ENCODE measurements around the gene SLC1A5.

The SLC1A5 gene

GRCh38 chr19:46745030-46745429 is 43.4 kb downstream of the SLC1A5 start:
- in situ Hi-C loops (cut with MboI; ENCODE audit: low sequenced_read_pairs), result no loop called here

- in situ Hi-C loops (cut with MboI; ENCODE audit: low sequenced_read_pairs), result no loop called here
These were observed 44.2 kb downstream of the SLC1A5 start for GRCh38 chr19:46744005-46744691.

GRCh38 chr19:46742926-46743480 is 45.4 kb downstream of the SLC1A5 start:
- in situ Hi-C loops (cut with MboI; ENCODE audit: low sequenced_read_pairs), result no loop called here

- in situ Hi-C loops (cut with MboI; ENCODE audit: low sequenced_read_pairs), result no loop called here
These were observed 46.9 kb downstream of the SLC1A5 start for GRCh38 chr19:46741447-46741846.

GRCh38 chr19:46739290-46739771 is 49.1 kb downstream of the SLC1A5 start:
- in situ Hi-C loops (cut with MboI; ENCODE audit: low sequenced_read_pairs), result no loop called here

GRCh38 chr19:46737761-46738171 is 50.6 kb downstream of the SLC1A5 start:
- in situ Hi-C loops (cut with MboI; ENCODE audit: low sequenced_read_pairs), result no loop called here

GRCh38 chr19:46737298-46737654 is 51.1 kb downstream of the SLC1A5 start:
- in situ Hi-C loops (cut with MboI; ENCODE audit: low sequenced_read_pairs), result no loop called here

GRCh38 chr19:46736531-46737297 is 51.7 kb downstream of the SLC1A5 start:
- in situ Hi-C loops (cut with MboI; ENCODE audit: low sequenced_read_pairs), result no loop called here

GRCh38 chr19:46733690-46734292 is 54.6 kb downstream of the SLC1A5 start:
- in situ Hi-C loops (cut with MboI; ENCODE audit: low sequenced_read_pairs), result no loop called here

- in situ Hi-C loops (cut with MboI; ENCODE audit: low sequenced_read_pairs), result no loop called here
These were observed 55.3 kb downstream of the SLC1A5 start for GRCh38 chr19:46732966-46733689.

- in situ Hi-C loops (cut with MboI; ENCODE audit: low sequenced_read_pairs), result no loop called here
These were observed 56.0 kb downstream of the SLC1A5 start for GRCh38 chr19:46732172-46732938.

GRCh38 chr19:46731584-46731983 is 56.8 kb downstream of the SLC1A5 start:
- in situ Hi-C loops (cut with MboI; ENCODE audit: low sequenced_read_pairs), result no loop called here

- in situ Hi-C loops (cut with MboI; ENCODE audit: low sequenced_read_pairs), result no loop called here
These were observed 57.3 kb downstream of the SLC1A5 start for GRCh38 chr19:46731007-46731501.

- in situ Hi-C loops (cut with MboI; ENCODE audit: low sequenced_read_pairs), result no loop called here
These were observed 57.8 kb downstream of the SLC1A5 start for GRCh38 chr19:46730595-46730994.

GRCh38 chr19:46730187-46730586 is 58.2 kb downstream of the SLC1A5 start:
- in situ Hi-C loops (cut with MboI; ENCODE audit: low sequenced_read_pairs), result no loop called here

GRCh38 chr19:46729696-46730095 is 58.7 kb downstream of the SLC1A5 start:
- in situ Hi-C loops (cut with MboI; ENCODE audit: low sequenced_read_pairs), result no loop called here

GRCh38 chr19:46728693-46729339 is 59.6 kb downstream of the SLC1A5 start:
- in situ Hi-C loops (cut with MboI; ENCODE audit: low sequenced_read_pairs), result no loop called here

- in situ Hi-C loops (cut with MboI; ENCODE audit: low sequenced_read_pairs), result no loop called here
These were observed 60.2 kb downstream of the SLC1A5 start for GRCh38 chr19:46728208-46728607.

GRCh38 chr19:46727757-46728156 is 60.6 kb downstream of the SLC1A5 start:
- in situ Hi-C loops (cut with MboI; ENCODE audit: low sequenced_read_pairs), result no loop called here

Data from hTERT RPE-1 (cell line).